Smooth muscle cell (in vitro differentiated cells): ENCODE data around the gene SLC35E2B. TPM values are rescaled to one million over a fixed set of nuclear protein-coding genes. Genes with fewer than 3 reads are reported as not detected.

ENCODE experiments used
- DNase-seq: peaks from one replicate; lab custom pipeline; 2025; ENCODE audit not compliant: unreplicated experiment; lab: John Stamatoyannopoulos, UW
- H2AFZ ChIP-seq: fragments of 200-600 bp; sonication (generic); 2 replicates; pipeline ENCODE4 v1.6.0; 2016; ENCODE audit warnings: antibody characterized with exemption, low read depth, mild to moderate bottlenecking
- H3F3A ChIP-seq: fragments of 200-600 bp; sonication (generic); 2 replicates; pipeline ENCODE4 v1.6.0; 2017; ENCODE audit warnings: antibody characterized with exemption, low read depth
- H3K27ac ChIP-seq: fragments of 200-600 bp; sonication (generic); 2 replicates; pipeline ENCODE4 v1.5.1; 2016; ENCODE audit warnings: low read depth, mild to moderate bottlenecking
- H3K27me3 ChIP-seq: fragments of 200-600 bp; sonication (generic); 2 replicates; pipeline ENCODE4 v1.6.1; 2016; ENCODE audit warnings: low read depth, mild to moderate bottlenecking
- H3K36me3 ChIP-seq: fragments of 200-600 bp; sonication (generic); 2 replicates; pipeline ENCODE4 v1.5.1; 2016; ENCODE audit warnings: low read depth
- H3K4me1 ChIP-seq: fragments of 200-600 bp; sonication (generic); 2 replicates; pipeline ENCODE4 v1.5.1; 2016; ENCODE audit warnings: low read depth
- H3K4me2 ChIP-seq: fragments of 200-600 bp; sonication (generic); 2 replicates; pipeline ENCODE4 v1.6.0; 2016; ENCODE audit warnings: mild to moderate bottlenecking
- H3K4me3 ChIP-seq: fragments of 200-600 bp; sonication (generic); 2 replicates; pipeline ENCODE4 v1.5.1; 2016; ENCODE audit warnings: mild to moderate bottlenecking
- H3K79me2 ChIP-seq: fragments of 200-600 bp; sonication (generic); 2 replicates; pipeline ENCODE4 v1.6.0; 2016; ENCODE audit warnings: low read depth, mild to moderate bottlenecking
- H3K9ac ChIP-seq: fragments of 200-600 bp; sonication (generic); 2 replicates; pipeline ENCODE4 v1.6.0; 2016; ENCODE audit warnings: low read depth
- H3K9me3 ChIP-seq: fragments of 200-600 bp; sonication (generic); replicated peaks from 2 replicates; pipeline ENCODE4 v1.5.1; 2016; ENCODE audit warnings: low read depth
- H4K20me1 ChIP-seq: fragments of 200-600 bp; sonication (generic); 2 replicates; pipeline ENCODE4 v1.6.0; 2016; ENCODE audit warnings: low read depth
- CTCF ChIP-seq: fragments of 200-600 bp; sonication (generic); IDR thresholded peaks from 2 replicates; pipeline ENCODE4 v1.5.1; 2017; ENCODE audit warnings: borderline replicate concordance, mild to moderate bottlenecking, antibody characterized with exemption; ENCODE audit not compliant: insufficient read depth, poor library complexity, severe bottlenecking
- WGBS: methylation state at CpG from one replicate; pipeline ENCODE4 v1.1.7; 2016; ENCODE audit warnings: low lambda C conversion rate; 5-methylcytosine and 5-hydroxymethylcytosine counted together
- polyA plus RNA-seq: library from polyadenylated mRNA; unstranded; fragments of >200 nt; fragmentation: Nextera tagmentation; extraction: Ambion mirVana; gene quantifications from 2 replicates; pipeline ENCODE4 v1.2.1, GENCODE V29; 2016
- total RNA-seq: library from RNA; depleted of rRNA; stranded (reverse); fragments of >200 nt; gene quantifications from 2 replicates; pipeline ENCODE4 v1.2.3, GENCODE V29; 2014

The SLC35E2B gene
- total and polyA plus RNA-seq, 2 experiments from 2014 or later = 19.7 to 24.2 TPM

- Histone ChIP-seq H3K4me1 (peaks cover 23% of the 10 kb centered on the region), H3K36me3 (no peaks in the 10 kb centered on the region), H2AFZ (no peak overlapping the region), H3K4me3 (no peak overlapping the region), H3K27me3 (no peaks in the 10 kb centered on the region), H3K79me2 (peaks cover 40% of the 10 kb centered on the region), H3K27ac (no peak overlapping the region), H3K9me3 (no peaks in the 10 kb centered on the region), H3K9ac (no peak overlapping the region), H3K4me2 (no peak overlapping the region), H4K20me1 (peaks cover 84% of the 10 kb centered on the region), H3F3A (peaks cover 3% of the 10 kb centered on the region)
- WGBS = 98% methylated on average over 6 of the region's 6 CpGs
- TF ChIP-seq CTCF = no peak
- DNase-seq = no peak
Observed at GRCh38 chr1:1617925-1618324, 74.7 kb downstream of the SLC35E2B start.

DNA sequence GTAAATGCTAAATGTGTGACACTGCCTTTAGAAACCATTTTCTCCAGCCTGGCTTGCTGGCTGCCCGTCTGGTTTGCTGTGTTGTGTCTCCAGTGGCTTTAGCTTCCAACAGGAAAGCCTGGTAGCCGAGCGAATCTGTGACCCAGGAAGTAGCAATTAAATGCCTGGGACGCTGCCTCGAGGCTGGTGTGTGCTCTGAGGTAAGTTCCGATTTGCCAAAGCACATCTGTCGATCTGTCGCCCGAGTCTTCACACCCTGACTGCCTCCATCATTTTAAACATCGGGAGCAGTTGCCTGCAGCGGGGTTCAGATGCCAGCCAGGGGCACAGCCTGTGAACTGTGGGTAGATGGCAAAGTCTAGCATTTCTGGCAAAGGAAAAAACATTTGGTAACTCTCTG is 75.1 kb downstream of the SLC35E2B start:
- H3K4me1 ChIP-seq = peaks cover 23% of the 10 kb centered on the region
- WGBS = 94% methylated on average over 11 of the region's 11 CpGs
- no peak for DNase-seq
- H3K4me3 ChIP-seq = no peak overlapping the region
- peaks cover 40% of the 10 kb centered on the region for H3K79me2 ChIP-seq
- H4K20me1 ChIP-seq = peaks cover 80% of the 10 kb centered on the region
- no peak overlapping the region for H2AFZ ChIP-seq
- H3F3A ChIP-seq = no peaks in the 10 kb centered on the region
- H3K36me3 ChIP-seq = no peaks in the 10 kb centered on the region
- peak overlapping the region; percentile 91 for H3K4me2 ChIP-seq
- no peaks in the 10 kb centered on the region for H3K9me3 ChIP-seq
- no peaks in the 10 kb centered on the region for H3K27me3 ChIP-seq
- H3K9ac ChIP-seq = no peak overlapping the region
- H3K27ac ChIP-seq = no peak overlapping the region
- TF ChIP-seq CTCF = no peak

DNA sequence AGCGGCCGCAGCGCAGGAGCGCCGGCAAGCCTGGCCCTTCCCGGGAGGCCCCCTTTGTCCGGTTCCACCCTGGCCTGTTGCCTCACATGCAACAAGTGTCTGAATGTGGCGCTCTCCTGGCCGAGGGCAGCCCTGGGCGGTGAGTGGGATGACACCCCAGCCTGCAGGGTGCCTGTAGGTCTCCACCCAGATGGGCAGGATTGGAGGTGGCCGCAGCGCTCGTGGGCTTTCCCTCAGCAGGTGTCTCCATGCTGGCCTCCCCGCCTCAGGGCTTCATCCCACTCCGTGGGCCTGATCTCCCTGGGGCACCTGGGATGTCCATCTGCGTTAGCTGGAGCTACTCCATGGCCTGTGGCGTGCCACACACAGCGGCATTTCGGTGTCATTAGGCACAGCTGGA is 75.8 kb downstream of the SLC35E2B start:
- no peak for TF ChIP-seq CTCF
- H3K4me2 ChIP-seq = peak overlapping the region; percentile 91
- H3K27ac ChIP-seq = peak overlapping the region; percentile 100
- no peaks in the 10 kb centered on the region for H3F3A ChIP-seq
- H3K9me3 ChIP-seq = no peaks in the 10 kb centered on the region
- no peak for DNase-seq
- H3K79me2 ChIP-seq = peaks cover 40% of the 10 kb centered on the region
- H4K20me1 ChIP-seq = peaks cover 73% of the 10 kb centered on the region
- 89% methylated on average over 19 of the region's 19 CpGs for WGBS
- H3K27me3 ChIP-seq = no peaks in the 10 kb centered on the region
- H3K36me3 ChIP-seq = no peaks in the 10 kb centered on the region
- peaks cover 20% of the 10 kb centered on the region for H3K4me1 ChIP-seq
- H3K9ac ChIP-seq = peak overlapping the region; percentile 91
- peak overlapping the region; percentile 97 for H3K4me3 ChIP-seq
- no peak overlapping the region for H2AFZ ChIP-seq

DNA sequence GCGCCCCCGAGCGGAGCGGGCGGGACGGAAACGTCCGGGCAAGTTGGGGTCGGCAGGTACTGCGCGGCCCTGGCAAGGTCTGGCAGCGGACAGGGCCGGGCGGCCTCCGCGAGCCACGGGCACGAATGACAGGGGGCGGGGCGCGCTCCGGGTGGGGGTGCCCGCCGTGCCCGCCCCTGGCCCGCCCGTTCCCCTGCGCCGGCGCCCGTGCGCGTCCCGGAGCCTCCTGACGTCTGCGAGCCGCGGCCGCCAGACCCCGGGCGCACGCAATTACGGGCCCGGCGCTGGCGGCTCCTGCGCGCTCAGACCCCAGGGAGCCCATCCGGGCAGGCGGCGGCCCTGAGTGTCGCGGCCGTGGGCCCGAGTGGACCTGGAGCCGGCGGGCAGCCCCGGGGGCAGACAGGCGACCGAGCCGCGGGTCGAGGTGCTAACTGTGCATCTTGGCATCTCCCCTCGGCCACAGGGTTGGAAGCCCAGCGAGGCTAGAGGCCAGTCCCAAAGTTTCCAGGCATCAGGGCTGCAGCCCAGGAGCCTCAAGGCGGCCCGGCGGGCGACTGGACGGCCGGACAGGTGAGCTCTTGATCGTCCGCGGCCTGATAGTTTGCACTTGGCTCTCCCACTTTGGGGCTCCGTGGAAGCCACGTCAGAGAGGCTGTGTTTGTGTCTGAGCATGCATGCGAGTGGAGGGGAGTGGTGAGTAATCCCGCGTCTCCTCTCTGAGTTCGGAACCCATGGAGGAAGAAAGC is 76.4 kb downstream of the SLC35E2B start:
- TF ChIP-seq CTCF = no peak
- H3K36me3 ChIP-seq = no peaks in the 10 kb centered on the region
- peak overlapping the region; percentile 100 for H3K27ac ChIP-seq
- no peaks in the 10 kb centered on the region for H3K27me3 ChIP-seq
- peaks cover 67% of the 10 kb centered on the region for H4K20me1 ChIP-seq
- H2AFZ ChIP-seq = no peak overlapping the region
- H3K4me1 ChIP-seq = peaks cover 15% of the 10 kb centered on the region
- H3K79me2 ChIP-seq = peaks cover 40% of the 10 kb centered on the region
- no peak for DNase-seq
- H3K9ac ChIP-seq = peak overlapping the region; percentile 100
- peak overlapping the region; percentile 91 for H3K4me2 ChIP-seq
- WGBS = 11% methylated on average over 32 of the region's 80 CpGs
- H3K9me3 ChIP-seq = no peaks in the 10 kb centered on the region
- no peaks in the 10 kb centered on the region for H3F3A ChIP-seq
- peak overlapping the region; percentile 97 for H3K4me3 ChIP-seq
